SIG-M5 treated with dmso at 0.1 percent for 504 hours (cell line): ENCODE measurements around the gene PCGF3.
"Not testable (repeated sequence)": the region's sequence is repeated elsewhere in the genome, so short reads cannot be mapped to it uniquely, and the experiment has no call there.

Experiments used
- DNase-seq: peaks from one replicate; lab custom pipeline; 2025; ENCODE audit not compliant: unreplicated experiment; lab: John Stamatoyannopoulos, UW

Gene PCGF3

DNA sequence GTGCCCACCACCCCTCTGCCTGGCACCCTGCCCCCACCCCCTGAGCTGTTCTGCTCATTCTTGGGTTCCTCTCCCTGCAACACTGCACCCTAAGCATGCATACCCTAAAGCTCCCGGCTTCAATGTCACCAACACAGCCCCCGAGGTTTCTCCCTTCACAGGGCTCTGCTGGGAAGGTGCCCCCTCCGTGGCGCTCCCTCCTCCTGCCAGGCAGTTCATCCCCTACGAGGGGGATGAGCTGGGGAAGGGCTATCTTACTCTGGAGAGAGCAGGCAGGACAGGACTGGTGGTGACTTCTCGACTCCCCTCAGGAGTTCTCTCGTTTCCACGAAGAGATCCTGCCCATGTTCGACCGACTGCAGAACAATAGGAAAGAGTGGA is 38.1 kb upstream of the PCGF3 start:
- no peak for DNase-seq

DNA sequence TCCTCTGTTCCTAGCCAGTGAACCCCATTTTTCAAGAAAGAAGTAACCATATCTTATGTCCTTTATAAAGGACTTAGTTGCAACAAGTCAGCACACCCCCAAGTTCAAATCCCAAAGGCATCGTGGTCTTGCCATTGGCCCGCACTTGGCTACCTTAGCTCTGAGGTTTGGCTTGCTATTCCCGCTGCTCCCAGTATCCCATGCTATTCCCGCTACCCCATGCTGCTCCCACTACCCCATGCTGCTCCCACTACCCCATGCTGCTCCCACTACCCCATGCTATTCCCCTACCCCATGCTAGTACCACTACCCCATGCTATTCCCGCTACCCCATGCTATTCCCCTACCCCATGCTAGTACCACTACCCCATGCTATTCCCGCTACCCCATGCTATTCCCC is 37.4 kb upstream of the PCGF3 start:
- DNase-seq = not testable (repeated sequence)

DNA sequence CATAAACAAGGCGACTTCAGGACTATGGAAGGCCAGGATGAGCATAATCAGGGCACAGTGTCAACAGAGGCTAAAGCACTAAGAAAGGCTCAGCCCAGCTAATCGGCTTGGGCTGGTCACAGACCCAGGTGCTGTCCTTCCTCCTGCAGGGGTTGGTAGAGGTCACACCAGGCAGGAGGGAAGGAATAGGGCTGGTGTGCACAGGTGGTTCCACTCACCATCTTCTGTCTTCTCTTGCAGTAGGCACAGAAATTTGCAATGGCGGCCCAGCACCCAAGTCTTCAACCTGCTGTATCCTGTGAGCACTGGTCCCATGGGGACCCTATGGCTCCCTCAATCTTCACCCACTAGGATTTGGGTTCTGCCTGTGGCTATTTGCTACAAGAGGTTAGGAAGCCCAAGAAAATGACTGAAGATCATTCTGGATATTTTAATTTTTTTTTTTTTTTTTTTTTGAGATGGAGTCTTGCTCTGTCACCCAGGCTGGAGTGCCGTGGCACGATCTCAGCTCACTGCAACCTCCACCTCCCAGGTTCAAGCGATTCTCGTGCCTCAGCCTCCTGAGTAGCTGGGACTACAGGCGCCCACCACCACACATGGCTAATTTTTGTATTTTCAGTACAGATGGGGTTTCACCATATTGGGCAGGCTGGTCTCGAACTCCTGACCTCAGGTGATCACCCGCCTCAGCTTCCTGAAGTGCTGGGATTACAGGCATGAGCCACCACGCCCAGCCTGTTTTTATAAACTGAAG is 35.6 kb upstream of the PCGF3 start:
- not testable (repeated sequence) for DNase-seq

DNA sequence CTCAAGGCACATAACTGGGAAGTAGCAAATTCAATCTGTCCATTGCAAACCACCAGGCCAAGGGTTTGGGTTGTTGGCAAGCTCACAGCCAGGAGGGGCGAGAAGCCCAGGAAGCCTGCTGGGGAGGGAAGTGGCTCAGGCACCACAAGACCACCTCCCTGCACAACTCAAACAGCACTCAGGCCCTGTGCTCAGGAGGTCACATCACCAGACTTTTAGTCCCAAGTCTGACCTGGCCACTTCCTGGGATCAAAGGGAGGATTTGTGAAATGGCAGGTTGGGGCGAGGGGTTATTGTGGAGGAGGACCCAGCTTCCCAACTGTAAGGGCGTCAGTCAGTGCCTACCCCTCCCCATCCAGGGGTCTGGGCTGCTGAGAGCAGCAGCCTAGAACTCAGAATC is 33.9 kb upstream of the PCGF3 start:
- DNase-seq = no peak

DNA sequence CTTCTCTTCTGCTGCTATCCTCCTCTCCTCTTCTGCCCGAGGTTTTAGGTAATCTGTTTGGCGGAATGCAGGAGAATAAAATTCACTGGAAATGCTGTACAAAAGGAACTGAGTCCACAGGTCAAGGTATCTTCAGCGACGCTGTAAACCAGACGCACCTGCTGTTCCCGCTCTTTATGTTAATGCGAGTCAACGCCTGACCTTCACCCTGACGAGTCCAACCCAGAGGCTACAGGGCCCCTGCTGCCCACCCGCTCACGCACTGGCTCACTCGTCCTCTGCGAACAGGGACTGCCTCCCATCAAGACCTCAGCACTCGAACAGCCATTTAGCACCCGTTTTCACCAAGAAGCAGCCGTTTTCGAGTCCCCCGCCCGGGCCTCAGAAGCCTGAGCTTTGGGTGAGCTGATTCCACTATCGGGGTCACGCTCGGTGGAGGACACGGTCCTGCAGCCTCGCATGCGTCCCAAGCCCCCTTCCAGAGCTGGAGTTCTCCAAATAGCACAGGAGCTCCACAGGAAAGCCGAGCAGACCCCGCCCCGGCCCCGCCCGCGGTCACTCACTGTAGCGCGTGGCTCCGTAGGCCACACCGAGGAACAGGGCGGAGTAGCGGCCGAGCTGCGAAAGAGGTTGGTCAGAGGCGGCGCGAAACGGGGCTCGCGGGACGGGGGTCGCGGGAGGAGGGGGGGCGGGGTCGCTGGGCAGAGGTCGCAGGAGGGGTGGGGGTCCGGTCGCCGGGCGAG is 32.1 kb upstream of the PCGF3 start:
- DNase-seq = no peak

DNA sequence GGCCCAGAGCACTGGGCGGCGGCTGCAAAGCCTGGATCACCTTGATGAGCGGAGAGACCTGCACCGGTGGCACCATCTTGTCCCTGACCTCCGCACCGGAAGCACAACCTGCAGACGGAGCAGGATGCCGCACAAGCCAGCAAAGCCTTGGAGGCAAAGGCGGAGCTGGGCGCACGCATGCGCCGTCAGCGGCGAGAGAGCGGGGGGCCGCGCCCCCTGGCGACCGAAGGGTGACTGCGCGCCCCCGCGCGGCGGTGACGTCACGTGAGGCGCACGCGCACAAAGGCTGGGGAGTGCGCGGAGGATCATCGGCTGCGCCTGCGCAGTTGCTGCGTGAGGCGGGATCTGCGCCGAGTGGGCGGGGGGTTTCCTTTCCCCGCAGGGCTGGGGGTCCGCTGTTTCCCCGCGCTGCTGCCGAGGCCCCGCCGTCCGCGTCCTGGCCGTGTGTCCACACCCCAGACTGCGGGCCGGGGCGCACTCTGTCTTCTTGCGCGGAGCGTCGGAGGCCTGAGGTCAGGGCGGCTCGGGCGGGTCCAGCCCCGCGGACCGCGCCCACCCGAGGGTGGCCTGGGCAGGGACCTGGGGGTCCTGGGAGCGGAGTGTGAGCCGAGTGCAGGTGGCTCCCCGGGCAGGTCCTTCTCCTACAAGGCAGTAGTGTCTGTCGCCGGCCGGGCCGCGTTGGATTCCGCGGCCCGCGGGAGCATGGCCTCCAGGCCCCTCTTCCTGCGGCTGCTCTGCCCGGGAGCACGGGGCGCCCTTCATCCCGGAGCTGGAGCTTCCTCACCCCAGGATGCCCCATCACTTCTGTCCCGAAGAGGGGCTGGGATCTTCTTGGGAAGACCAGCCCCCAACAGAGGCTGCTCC is 31.2 kb upstream of the PCGF3 start, which contains the start of the genes ATP5ME and MYL5:
Gene ATP5ME (minus strand): TSS at position 105 of the 864 bp plus-strand sequence. CDS start 29 bp downstream, at position 76.
Gene MYL5 (plus strand): TSS at position 371 of the 864 bp plus-strand sequence. CDS start 3,485 bp downstream, outside the sequence.
- peak; percentile 84 for DNase-seq

DNA sequence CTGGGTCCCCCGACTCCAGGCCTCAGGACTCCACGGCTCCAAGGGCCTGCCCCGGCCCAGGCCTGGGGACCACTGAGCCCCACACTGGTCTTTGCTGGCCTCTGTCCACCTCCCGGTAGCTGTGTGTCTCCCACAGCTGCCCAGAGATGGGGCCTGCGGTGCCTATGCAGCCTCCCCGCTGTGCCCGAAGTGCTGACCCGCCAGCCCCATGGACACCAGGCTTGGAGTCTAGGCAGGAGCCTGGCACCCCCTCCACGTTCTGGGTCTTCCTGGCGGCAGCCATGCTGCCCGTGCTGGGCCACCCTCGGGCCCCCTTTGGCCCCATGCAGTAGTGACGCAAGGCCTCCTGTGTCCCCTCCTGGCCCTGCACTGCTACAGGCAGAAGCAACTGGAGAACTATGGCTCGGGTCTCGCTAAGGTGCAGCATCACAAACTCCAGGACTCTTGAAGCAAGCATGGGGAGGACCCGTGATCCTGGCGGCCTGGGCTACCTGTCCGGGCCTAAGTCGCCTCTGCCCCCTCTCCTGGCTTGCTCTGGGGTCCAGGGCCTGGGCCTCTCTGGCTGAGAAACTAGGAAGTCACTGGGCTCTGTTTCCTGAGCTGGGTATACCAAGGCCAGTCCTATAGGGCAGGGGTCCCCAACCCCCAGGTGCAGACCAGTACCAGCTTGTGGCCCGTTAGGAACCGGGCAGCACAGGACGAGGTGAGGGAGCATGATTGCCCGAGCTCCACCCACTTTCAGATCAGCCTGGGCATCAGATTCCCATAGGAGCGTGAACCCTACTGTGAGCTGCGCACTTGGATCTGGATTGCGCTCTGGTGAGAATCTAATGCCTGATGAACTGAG is 30.4 kb upstream of the PCGF3 start:
- DNase-seq = peak; percentile 48

DNA sequence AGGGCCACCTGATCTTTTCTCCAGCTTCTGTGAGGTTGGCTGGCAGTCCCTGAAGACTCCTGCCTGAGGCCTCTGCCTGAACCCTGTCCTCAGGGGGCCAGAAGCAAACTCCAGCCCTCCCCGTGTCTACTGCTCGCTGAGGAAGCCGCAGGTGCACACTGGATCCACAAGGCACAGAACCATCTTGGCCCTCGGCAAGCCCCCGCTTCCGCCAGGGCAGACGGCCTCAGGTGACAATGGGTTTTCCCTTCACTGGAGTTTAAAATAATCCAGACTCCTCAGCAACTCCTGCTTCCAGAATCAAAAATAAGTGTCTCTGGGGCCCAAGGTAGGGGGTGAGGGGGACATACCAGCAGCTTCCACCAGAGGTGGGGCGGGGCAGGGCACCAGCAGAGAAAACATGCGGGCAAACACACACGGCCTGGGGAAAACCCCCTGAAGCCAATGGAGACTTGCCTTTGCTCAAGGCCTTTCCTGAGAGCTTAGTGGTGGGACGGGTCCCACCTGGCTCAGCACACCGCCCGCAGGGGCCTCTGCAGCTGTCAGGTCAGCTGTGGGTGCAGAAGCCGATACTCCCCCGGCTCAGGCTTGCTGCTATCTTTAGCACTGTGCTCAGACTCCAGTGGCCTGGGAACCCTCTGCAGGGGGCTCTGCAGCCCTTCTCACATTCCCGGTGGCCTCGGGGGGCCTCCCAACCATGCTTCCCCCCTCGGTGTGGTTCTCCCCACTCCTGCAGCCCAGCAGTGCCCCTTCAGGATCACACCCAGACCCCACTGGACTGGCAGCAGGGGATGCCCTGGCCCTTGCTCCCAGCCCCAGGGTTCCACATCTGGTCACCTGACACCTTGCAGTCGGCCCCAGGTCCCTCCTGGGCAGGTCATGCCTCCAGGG is 29.4 kb upstream of the PCGF3 start:
- no peak for DNase-seq

DNA sequence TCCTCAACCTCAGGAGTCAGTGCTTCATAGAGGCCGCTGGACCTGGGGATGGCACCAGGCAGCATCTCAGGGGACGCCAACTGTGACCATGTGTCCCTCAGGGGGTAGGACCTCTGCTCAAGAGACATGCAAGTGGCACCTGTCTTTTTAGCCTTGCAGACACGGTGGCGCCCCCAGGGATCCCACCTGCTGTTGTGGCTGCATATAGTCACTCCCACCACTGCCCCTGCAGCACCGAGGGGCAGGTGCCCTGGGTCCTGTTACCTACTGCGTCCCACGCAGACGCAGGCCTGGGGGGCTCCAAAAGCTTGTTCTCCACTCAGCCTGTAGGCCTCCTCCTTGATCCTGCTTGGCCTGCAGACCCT is 28.8 kb upstream of the PCGF3 start:
- no peak for DNase-seq

DNA sequence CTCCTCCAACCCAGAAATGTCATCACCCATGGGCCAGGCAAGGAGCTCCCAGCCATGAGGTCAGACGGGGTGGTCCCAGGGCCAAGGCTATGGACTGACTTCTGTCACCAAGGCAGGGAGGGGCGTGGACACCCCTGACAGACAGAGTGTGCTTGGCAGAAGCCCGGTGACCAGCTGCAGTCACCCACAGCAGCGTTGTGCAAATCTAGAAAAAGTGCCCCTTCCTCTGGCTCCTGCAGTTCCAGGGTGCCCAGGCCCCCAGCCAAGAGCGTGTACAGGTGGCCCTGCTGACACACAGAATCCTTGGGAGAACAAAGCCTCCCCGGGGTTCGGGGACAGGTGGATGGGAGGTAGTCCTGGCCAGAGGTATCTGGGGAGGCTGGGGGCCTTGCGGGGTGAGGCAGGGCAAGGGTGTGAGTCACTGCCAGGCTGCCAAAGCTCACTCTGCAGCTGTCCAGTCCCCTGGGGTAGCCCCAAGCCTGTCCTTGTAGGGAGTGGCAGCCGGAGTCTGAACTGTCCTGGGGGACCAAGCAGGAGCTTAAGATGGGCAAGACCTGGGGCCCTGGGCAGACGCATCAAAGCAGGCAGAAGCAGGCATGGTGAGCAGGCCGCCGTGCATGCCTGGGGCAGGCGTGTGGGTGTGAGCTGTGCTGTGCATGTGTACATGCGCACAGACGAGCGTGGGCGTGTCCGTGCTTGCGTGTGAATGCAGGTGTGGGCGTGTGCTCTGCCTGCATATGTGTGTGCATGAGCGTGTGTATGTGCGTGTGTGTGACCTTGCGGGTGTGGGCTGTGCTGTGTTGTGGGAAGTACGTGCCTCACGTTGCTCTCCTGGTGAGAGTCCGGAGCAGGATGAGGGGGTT is 28.0 kb upstream of the PCGF3 start:
- no peak for DNase-seq

DNA sequence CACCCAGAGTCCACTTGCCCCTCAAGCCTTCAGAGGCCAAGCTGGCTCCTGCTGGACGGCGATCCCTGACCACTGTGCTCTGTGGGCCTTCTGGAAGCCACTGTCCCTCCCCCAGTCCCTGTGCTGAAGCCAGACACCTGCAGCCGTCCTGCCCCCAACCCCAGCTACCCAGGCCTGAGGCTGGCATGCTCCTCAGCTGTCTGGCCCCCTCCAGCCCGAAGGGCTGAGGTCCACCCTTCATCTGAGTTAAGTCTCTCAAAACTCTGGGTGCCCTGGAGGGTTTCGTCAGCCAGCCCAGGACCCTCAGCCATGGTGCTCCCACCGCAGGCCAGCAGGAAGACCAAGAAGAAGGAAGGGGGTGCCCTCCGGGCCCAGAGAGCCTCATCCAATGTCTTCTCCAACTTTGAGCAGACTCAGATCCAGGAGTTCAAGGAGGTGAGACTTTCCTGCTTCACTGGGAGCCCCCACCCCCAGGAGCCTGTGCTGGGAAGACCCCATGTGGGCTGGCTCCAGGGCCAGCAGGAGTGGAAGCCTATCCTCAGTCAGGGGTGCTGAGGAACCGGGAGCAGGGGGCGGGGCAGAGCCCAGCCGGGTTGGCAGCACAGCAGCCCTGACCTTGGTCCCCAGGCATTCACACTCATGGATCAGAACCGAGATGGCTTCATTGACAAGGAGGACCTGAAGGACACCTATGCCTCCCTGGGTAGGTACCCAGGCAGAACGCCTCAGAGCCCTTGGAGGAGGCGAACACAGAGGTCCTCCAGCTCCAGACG is 27.1 kb upstream of the PCGF3 start:
- no peak for DNase-seq

DNA sequence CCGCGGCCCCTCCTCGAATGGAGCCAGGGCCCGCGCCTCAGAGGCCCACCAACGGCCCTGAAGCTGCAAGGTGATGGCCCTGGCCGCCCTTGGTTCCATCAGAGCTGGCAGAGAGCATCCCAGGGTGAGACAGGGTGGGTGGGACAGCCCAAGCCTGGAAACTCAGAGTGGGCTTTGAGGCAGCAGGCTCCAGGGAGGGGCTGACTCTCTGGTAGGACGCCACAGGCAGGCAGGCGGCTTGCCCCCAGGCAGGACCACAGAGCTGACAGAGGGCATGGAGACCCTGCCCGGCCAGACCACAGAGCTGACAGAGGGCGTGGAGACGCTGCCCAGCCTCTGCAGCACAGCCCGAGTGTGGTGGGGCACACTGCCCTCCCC is 26.5 kb upstream of the PCGF3 start:
- DNase-seq = no peak

DNA sequence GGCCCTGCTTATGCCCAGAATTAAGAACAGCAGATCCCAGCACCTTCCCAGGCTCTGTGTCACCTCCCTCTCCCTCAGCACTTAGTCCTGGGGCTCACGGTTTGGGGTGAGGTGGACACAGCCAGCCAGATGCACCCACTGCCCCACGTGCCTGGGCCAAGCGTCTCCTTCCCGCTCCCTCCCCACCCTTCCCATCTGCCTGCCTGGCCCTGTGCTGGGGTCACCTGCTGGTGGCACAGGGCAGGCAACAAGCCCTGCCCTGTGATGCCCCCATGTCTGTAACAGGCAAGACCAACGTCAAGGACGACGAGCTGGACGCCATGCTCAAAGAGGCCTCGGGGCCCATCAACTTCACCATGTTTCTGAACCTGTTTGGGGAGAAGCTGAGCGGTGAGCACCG is 26.0 kb upstream of the PCGF3 start:
- no peak for DNase-seq

DNA sequence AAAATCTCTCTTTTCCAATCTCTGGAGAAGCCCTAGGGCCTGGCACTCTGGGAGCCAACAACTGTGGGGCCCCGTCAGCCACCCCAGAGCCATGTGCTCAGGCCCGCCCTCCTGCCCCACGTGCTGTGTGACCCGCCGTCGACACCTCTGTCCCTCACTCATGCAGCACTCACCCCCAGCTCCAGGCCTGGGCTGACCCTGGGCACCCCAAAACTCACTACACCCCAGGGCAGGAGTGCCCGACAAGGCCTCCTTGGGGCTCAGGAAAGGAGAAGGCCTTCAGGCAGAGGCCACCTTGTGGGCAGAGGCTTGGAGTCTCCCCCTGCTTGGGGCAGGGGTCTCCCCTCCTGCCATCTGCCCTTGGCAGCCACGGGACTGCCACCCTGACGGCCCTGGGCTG is 25.5 kb upstream of the PCGF3 start:
- no peak for DNase-seq

DNA sequence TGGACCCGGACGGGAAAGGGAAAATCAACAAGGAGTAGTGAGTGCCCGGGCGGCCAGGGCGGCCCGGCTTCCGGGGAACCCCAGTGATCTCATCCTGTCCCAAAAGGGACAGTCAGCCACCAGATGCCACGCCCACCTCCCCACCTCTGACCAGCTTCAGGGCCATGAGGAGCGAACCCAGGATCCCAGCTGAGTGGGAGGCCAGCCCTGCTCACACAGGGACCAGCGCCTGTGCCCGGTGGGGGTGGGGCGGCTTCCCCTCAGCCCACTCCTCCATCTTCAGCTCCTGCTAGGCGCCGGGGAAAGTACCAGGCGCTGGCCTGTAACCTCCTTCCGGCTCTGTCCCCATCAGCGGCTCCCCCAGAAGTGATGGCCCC is 25.1 kb upstream of the PCGF3 start:
- DNase-seq = no peak

DNA sequence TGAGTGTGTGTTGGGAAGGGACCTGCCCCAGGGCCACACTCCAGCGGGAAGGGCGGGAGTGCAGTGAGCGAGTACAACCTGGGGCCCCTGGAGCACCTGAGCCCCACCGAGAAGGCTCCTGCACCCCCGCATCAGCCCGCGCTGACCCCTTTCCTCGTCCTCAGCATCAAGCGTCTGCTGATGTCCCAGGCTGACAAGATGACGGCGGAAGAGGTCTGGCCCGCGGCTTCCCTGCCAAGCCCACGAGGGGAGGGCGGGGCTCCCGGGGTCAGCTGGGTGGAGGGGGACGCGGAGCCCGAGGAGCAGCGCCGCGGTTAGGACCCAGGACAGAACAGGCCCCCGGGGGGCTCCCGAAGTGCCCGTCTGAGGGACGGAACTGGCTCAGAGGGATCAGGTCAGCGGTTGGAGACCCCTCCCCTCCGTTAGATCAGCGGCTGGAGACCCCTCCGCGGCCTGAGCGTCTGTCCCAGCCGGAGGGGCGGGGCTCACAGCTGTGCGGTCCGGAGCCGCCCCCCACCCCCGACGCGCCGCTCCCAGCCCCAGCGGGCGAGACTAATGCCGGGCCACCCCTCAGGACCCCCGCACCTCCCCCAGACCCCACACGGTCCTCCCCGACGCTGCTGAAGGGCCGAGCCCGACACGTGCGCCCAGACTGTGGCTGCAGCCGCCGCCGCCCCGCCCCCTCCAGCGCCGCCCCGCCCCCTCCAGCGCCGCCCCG is 24.5 kb upstream of the PCGF3 start:
- DNase-seq = no peak

DNA sequence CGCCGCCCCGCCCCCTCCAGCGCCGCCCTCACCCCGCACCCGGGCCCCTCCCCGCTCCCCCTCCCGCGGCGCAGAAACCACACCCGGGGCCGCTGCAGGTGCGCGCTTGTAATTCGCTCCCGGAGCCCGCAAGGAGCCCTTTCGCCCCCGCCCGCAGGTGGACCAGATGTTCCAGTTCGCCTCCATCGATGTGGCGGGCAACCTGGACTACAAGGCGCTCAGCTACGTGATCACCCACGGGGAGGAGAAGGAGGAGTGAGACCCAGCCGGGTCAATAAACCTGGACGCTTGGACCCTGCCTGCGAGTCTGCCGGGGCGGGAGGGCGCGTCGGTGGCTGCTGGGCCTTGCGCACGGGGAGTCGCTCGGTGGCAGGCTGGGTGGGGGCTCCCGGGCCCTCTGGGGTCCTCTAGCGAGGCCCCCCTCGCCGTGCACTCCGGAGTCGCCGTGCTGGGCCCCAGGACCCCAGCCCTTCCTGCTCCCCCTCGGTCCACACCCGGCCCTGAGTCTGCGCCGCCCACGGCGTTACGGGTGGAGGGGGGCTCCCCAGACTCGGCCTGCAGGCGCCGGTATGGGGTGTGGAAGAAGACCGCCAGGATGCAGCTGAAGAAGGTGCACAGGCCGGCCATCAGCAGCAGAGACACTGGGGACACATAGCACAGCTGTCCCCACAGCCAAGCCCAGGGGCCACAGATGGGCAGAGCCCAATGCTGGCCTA is 23.7 kb upstream of the PCGF3 start:
- no peak for DNase-seq
